GM19043 (cell line): ENCODE data around the gene TMEM179.

Experiments used
- ATAC-seq: cut with Tn5 transposase; IDR thresholded peaks from one replicate; pipeline ENCODE4 v1.9.1; 2021; ENCODE audit warnings: low read depth; ENCODE audit not compliant: unreplicated experiment

Gene TMEM179

DNA sequence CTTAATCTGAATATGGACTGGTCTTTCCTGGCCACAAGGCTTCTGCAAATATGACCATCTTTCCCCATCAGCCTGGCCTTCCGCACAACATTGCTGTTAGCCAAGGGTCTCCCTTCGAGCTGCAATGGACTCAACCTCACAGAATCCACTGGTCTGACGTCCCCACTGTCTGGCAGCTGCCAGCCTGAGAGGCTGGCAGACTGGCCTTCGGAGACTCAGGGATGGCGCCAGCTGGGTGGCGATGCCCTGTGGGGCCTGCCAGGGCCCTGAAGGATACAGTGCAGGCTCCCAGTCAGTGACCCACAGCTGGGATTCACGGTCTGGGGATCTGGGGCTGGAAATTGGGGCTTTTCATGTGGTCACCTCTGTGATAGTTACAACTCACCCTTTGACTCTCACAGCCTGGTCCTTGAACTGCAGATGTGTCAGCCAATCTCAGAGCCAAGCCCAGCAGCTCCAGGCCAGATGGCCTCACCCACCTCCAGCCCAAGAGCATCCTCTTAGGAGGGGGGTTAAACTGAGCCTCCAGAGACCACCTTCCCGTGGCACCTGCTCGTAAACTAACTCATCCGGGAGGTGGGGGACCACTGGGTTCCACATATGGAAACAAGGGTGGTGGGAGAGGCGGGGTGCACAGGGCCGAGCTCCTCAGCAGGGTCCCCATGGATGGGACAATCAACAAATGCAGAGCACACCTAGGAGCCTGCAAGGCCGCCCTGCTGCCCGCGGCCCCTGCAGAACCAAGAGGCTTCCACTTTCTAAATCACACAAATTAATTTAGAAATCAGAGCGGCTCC, 46.1 kb downstream of the TMEM179 start:
- no peak for ATAC-seq

DNA sequence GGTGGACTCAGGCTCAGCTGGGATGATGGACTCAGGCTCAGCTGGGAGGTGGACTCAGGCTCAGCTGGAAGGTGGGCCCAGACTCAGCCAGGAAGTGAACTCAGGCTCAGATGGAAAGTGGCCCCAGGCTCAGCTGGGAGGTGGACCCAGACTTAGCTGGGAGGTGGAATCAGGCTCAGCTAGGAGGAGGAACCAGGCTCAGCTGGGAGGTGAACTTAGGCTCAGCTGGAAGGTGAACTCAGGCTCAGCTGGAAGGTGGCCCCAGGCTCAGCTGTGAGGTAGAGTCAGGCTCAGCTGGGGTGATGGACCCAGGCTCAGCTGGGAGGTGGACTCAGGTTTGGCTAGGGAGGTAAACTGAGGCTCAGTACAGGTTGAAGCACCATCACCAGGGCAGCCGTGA, 46.8 kb downstream of the TMEM179 start:
- no peak for ATAC-seq

DNA sequence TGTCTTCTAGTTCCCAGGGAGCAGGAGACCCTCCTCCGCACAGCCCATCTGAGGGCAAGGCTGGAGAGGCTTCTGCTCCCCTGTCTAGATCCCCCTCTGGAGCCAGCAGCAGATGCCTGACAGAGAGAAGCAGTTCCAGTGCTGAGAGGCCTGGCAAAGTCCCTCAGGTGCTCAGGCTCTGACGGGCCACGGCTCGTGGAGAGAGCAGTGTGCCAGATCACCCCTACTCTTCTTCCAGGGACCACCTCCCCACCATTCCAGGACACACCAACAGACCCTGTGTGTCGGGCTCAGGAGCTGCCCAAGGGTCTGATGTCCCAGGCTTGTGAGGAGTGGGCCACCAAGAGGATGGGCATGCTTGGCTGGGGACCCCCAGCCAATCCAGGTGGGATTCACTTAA, 47.5 kb downstream of the TMEM179 start:
- no peak for ATAC-seq

DNA sequence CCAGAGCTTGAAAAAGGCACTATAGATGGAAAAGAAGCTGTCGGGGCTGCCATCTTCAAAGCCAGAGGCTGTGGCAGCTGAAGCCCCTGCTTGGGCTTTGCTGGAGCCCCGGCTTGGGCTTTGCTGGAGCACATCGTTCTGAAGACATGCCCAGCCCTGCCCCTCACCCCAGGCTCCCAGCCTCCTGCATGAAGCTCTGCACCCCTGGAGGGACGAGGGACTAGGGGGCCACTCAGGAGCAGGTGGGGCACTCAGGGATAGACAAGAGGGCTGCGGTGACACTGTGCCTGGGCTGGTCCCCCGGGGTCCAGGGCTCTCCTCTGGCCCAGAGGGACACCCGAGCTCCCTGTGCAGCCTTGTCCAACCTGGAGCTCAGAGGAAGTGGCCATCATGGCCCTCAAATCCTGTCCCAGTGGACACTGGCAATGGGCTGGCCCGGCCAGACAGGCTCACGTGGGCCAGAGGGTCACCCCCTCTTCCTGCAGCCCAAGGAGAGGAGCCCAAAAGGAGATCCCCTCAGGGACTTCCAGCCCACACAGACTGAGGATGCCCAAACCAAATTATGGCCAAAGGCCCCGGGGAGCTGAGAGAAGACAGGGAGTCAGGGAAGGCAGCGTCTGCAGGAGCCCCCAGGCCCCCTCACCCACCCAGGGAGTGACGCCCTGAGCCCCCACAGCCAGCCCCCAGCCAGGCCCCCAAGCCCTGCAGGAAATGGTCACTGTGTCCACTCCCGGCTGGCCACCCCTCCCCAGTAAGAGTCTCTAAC, 48.1 kb downstream of the TMEM179 start:
- no peak for ATAC-seq

DNA sequence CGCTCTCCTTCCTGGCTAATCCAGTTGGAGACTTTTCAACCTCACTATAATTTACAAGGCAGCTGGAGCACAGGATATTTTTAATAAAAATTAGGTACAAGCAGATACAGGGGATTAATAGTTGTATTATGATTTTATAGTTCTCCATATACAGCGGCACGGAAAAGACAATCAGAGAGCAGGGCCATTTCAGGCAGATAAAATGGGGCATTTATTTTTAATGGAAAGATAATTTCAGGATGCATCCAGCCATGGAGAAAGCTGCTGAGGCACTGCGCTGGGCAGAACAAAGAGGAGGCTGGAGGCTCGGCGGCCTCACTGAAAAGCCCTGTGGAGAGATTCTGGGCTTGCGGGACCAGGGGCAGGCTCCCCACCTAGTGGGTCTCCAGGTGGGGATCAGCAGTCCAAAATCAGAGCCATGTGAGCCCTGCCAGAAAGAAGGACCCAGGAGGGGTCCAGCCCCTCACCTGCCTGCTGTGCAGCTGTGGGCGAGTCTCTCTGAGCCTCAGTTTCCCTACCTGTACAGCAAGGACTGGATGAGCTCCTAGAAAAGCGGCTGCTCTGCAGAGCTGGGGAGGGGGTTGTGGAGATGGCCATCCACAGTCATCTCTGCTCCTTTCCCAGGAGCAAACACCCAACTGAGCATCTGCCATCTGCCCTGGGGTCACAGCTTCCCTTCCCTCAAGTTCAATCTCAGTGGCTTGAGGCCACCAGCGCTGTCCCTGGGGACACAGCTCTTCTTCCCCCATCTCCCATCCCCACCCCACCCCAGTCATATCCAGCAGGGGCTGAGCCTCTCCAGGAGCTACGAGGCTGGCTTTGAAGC, 48.9 kb downstream of the TMEM179 start:
- no peak for ATAC-seq

DNA sequence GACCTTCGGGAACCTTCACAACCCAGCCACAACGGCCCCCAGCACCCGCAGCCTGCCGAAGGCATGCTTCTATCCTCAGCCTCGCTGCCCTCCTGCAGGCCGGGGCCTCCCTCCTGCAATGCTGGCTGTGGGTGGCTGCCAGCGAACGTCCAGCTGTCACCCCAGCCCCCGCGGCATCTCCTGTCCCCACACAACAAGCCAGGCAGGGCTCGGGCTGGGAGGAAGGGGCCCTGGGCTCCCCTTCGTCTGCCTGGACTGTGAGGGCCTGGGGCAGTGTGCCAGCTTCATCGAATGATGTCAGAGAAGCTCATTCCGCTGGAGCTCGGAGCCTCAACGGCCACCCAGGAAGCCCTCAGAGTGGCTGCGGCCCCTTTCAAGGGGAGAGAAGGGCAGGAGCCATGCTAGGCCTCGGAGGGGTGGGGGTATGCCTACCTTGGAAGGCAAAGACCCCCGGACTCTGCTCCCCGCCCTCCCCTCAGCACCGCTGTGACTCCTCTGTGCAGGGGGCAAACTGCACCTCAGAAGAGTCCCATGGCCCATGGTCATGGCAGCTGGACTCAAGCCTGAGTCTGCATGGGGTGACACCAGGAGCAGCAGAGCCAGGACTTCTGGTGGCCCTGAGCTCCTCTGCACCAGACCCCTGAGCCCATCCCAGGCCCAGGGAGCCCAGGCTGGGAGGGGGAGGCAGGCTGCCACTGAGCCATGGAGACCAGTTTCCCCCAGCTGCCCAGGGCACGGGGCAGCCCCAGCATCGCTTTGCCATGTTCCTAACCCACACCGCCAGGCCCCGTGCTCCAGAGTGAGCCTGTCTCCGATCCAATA, 49.8 kb downstream of the TMEM179 start:
- no peak for ATAC-seq

DNA sequence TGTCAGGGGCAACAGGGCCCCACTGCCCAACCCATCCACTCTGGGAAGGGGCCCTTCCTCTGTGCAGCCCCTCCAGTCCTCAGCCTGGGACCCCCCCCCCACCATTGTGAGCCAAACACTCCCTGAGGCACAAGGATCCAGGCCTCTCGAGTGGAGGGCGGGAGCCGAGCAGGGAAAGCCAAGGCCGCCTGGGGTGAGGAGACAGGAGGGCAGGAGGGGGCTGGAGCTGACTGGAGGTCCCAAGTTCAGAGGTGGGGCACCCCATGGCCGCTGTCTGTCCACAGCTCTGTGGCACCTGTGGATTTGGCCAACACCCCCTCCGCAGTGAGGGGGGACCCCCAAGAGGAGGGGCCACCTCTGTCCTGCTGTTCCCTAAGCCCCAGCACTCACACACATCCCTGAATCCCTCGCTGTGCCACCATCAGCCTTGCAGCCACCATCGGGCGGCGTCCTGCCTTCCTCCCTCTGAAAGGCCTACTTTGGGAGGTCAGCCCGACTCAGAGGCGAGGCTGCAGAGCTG, 50.4 kb downstream of the TMEM179 start:
- no peak for ATAC-seq

DNA sequence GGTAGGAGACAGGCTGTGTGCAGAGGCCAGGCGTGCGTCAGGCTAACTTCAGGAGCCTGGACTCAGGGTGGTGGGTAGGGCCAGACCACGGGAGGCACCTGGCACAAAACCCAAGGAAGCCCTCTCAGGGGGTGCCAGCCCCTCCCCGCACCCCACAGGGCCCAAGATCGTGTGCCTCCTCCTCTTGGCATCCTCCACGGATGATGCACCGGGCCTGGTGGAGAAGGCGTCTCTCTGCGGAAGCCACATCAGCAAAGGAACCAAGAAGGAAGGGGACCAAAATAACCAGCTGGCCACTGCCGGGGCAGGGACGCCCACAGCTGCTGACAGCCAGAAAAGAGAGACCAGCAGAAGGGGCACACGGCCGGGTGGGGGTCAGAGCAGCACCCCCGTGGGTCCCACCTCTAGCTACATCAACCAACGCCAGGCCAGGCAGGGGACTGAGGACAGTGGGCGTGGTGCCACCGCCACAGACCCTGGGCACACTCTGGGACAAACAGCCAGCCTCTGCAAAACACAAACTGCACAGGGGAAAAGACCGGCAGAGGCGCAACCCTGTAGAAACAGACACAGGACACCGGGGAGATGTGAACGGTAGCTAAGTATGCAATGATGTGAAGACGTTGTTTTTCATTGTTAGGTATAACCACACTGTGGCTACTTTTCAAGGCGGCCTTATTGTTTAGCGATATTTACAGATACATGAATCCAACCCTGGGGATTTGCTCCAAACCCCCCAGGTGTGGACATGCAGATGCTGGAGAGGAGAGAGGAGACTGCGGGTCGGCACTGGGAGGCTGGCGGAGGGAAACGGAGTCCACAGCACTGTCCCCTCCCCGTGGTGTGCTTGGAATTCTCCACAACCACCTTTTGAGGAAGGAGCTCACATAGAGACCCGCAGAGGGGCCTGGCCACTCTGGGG, 51.1 kb downstream of the TMEM179 start:
- ATAC-seq, result no peak

DNA sequence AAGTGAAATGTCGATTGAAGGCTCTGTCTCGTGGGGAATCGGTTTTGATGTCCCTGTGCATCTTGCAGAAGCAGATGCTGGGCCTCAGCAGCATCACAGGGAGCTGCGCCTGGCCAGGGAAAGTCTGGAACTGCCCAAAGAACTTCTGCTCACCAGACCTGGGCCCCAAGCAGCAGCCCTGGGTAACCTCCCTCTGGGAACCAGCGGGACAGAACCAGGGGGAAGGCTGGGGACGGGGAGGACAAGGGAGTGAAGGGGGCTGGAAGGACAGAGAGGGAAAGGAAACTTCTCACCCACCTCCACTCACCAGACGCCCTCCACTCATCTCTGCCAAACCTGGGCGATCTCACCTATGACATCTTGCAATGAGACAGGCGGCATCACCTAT, 51.8 kb downstream of the TMEM179 start:
- ATAC-seq, result no peak

DNA sequence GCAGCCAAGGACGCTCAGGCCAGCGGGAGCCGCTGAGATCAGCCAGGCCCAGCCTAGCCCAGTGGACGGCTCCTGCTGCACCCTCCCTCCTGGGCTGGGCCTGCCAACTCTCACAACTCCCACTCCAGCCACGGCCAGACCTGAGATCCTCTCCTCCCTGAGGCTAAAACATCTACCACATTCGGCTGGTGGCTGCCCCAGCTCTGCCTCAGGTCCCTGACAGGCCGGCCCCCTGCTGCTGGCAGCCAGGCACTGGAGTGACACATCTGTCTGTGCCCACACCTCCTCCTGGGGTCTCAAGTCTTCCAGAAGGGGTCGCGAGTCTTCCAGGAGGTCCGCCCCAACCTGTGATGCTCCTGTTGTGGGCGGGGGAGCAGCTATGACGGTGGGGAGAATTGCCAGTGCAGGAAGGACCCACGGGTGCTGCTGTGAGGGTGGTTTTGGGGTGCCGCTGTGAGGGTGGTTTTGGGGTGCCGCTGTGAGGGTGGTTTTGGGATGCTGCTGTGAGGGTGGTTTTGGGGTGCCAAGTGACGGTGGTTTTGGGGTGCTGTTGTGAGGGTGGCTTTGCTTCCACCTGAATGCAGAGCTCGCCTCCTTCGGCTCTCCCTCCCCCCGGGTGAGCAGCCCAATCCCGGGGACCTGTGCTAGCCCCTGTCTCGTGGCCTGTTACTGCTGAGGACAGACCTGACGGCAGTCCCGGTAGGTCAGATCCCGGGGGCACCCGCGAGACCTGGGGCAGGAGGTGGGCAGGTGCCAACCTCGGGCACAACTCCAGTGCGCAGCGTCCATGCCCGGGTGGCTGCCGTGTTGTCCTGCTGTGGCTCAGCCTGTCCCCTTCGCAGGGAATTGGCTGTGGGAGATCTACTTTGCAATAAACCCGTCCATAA, 52.5 kb downstream of the TMEM179 start:
- ATAC-seq, result no peak

DNA sequence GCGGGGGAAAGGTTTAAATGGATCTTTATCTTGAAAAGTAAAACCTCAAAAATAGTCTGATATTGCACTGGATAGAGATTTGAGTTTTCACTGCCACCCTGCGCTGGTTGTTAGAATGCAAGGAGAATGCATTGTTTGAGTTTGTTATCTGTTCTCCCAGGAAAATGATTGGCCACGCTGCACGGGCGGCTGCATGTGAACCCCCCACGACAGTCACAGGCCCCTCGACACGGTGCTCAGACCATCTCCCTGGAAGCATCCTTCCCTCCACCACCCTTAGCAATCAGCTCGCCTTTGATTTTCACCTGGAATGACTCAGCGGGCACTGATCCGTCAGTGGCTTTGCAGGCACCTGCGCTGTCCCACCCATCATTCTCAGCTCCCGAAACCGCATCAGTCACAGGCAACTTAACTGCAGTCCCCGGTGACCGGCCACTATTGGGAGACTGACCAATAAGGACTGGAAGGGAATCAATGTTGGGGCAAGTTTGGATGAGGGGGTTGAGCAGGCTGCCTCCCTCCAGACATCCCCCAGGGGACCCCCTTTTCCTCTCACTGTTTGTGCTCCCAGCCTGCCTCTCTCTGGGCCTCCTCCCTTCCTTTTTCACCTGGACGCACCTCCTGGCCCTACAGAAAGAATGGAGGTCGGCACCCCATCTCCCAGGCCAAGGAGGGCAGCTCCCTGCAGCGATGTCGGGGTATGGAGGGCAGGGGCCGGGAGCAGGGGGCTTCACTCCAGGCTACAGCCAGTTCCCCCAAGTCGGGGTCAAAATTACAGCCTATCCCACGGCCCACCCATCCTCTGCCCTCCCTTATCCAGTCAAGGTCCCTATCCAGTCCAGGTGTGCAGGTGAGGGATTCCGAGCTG, 53.5 kb downstream of the TMEM179 start:
- no peak for ATAC-seq

DNA sequence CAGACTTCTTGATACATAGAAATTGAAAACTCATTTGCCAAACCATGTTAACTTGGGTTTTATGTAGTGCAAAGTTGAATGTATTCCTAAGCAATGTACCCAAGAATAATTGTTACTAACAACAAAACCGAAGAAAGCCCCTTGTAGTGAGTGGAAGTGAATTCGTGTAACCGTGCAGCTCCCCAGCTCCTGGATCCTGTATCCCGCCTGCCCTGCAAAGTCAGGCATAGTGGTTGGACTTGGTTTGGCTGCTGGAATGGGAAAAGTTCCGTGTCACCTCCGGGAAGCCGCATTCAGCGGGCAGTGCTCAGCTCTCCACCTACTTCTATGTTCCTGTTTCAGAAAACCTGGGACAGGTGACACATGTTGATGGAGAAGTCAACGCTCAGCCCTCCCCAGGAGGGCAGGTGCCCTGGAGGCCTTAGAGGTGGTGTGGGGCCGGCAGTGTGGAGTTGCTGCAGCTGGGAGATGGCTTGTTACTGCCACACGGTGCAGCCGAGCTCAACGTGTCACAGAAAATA, 54.2 kb downstream of the TMEM179 start:
- ATAC-seq, result no peak

DNA sequence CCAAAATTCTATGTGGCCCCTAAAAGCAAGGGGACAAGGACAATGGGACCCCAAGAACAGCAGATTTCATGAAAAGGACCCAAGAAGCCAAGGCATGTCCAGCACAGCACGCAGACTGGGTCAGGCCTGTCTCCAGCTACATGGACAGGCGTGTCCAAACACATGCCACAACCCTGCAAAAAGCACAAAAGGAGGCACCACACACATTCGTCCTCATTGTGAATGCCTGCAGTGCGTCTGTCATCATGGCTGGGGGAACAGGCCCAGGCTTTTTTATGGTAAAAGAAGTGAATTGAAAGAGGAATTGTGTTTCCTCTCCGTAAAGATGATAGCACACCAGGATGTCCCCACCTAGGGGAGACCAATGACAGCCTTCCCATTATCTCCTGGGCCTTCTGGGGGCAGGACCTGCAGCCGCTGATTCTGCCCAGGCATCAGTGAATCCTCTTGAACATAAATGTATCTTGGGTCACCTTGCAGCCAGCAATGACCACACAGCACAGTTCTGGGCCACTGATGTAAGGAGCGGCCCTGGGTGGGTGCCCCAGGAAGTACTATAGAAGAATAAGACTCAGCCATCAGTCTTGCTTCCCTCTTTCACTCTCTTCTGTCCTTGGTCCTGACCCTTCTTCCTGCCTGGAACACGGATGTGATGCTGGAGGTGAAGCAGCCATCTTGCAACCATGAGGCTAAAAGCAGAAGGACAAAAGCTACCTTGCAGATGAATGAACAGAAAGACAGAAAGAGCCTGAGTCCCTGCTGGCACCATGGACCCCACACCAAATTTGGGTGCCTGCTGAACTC, 54.8 kb downstream of the TMEM179 start:
- no peak for ATAC-seq

DNA sequence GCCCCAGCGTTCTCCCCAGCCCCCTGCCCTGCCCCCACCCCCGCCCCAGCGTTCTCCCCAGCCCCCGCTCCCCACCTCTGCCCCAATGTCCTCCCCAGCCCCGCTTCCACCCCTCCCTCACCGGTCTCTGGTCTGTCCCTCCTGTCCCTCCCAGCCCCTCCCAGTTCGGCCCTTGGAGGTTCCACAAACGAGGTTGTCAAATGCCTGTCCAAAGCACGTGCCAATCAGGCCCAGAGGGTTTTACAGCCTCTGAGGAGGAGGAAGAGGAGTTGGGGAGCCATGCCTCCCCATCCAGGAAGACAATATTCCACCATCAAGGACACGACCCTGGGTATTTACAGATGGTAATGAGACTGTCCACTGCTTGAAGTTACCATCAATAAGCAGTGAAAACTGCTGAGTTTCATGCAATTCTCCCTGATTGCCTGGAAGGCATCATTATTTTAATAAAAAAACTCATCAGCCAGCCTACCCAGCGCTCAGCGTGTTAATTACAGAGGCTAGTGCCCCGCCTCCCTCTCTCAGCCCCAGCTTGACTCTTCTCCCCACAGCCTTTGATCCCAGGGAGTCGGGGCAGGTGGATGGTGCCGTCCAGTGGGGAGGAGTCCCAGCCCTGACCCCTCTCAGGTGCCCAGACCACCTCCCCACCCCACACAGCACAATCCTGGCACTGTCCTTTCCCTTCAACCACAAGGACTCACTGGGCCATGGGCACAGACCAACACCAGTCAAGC, 55.6 kb downstream of the TMEM179 start:
- ATAC-seq, result no peak

DNA sequence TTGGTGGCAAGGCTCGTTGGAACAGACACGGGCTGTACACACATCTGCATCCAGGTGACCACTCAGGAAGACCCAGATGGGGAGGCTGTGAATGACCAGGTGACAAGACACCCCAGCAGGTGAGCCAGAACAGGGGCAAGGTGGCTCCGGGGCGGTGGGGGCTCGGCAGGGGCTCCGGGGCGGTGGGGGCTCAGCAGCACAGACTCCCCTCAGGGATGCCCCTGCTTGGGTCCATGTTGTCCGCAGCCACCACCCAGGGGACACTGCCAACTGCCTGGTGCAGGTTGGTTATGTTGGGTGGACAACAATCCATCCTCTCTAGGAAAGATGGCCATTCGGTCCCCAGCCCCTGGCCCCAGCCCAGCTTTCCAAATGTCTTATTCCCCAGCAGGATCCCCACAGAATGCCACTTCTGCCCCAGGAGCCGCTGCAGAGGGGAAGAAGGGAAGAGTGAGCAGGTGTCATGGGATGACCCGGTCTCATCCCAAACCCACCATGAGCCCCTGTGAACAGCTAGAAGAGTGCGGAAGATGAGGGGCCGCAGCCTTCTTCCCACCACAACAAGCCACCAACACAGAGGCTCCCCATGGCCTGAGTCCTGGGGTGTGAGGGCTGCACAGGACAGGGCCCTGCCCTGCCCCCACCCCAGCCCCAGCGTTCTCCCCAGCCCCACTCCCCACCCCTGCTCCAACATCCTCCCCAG, 56.4 kb downstream of the TMEM179 start:
- ATAC-seq, result no peak
